DND-41 (cell line): ENCODE results near the gene FRMD7.

Source experiments
- CTCF ChIP-seq: IDR thresholded peaks from 2 replicates; pipeline ENCODE4 v1.5.1; 2012; ENCODE audit warnings: borderline replicate concordance, low read length, moderate library complexity, mild to moderate bottlenecking; ENCODE audit not compliant: poor library complexity, severe bottlenecking; ENCODE audit errors: extremely low read depth
- EZH2 ChIP-seq: IDR thresholded peaks from 3 replicates; pipeline ENCODE4 v1.6.1; 2012; ENCODE audit warnings: borderline replicate concordance, low read depth, mild to moderate bottlenecking, moderate library complexity, low read length, inconsistent platforms; ENCODE audit not compliant: severe bottlenecking

GRCh38 chrX:132153166-132153565 lies 25.3 kb upstream of the FRMD7 start:
- TF ChIP-seq EZH2 = no peak
- no peak for TF ChIP-seq CTCF
